ENCODE measurements around the gene RC3H1. TPM values are rescaled to one million over a fixed set of nuclear protein-coding genes. Genes with fewer than 3 reads are reported as not detected.

The RC3H1 gene
- total and polyA plus RNA-seq, 9 of the 15 experiments (the other 6 are each of a cell fraction or from before 2014, with no cell fraction given): 2.4 to 31.7 (median 12.4) TPM

DNA sequence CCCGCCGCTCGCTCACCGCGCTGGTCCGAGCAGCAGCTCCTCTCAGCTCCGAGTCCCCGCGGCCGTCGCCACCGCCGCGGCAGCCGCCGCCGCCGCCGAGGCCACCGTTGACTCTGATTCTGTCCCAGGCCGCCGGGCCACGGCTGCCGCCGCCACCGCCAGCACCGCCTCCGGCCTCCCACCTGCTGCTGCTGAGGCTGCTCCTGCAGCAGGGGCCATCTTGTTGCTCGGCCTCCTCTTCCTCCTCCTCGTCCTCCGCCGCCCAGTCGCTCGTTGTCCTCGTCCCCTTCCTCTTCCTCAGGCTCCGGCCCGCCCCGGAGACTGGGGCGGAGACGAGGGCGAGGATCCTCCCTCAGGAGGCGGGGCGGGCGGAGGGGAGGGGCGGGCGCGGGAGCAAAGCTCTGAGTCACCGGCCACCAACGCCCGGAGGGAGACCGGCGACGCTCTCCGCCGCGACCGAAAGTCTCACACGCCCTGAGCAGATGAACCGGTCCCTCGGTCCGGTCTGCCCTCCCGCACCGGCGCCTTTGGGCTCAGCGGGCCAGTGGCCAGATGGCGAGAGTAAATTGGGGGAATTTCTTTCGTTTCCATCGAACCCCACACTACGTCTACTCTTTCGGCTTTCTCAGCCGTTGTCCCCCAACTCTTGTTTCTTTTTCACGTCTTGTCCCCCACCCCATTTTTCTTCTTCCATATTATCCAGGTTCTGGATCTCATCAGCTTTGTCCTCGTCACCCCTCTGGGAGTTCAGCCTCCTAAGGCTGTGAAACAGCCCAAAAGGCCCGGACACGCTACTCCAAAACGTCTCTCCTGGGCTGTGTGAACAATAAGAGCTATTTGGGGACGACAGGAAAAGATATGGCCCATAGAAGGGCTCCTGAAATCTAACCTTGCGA lies at the start of gene RC3H1 (continued):
- TF ChIP-seq, protein P1, sequence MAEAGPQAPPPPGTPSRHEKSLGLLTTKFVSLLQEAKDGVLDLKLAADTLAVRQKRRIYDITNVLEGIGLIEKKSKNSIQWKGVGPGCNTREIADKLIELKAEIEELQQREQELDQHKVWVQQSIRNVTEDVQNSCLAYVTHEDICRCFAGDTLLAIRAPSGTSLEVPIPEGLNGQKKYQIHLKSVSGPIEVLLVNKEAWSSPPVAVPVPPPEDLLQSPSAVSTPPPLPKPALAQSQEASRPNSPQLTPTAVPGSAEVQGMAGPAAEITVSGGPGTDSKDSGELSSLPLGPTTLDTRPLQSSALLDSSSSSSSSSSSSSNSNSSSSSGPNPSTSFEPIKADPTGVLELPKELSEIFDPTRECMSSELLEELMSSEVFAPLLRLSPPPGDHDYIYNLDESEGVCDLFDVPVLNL (CRISPR knock-in tag; IDR thresholded peaks at IDR 0.05; ENCODE audit: low read depth): no peak
- TF ChIP-seq ZNF133 (CRISPR knock-in tag; IDR thresholded peaks at IDR 0.05) (no peak), KAT8 (IDR thresholded peaks at IDR 0.05; ENCODE audit: low read depth) (no peak; the same call in 1 of the 2 replicates), SRF (CRISPR knock-in tag; IDR thresholded peaks at IDR 0.05) (peak in 1 of 2 experiments; percentile 63; a peak in 1 of 4 replicates), ZNF274 (IDR thresholded peaks at IDR 0.05; ENCODE audit: borderline replicate concordance, low read depth, low read length) (no peak), ZNF586 (CRISPR knock-in tag; conservative IDR thresholded peaks at IDR 0.05) (no peak), HEY1 (CRISPR knock-in tag; IDR thresholded peaks at IDR 0.05; ENCODE audit: borderline replicate concordance) (no peak), FOXP1 (CRISPR knock-in tag; IDR thresholded peaks at IDR 0.05) (peak; percentile 68), ZNF764 (CRISPR knock-in tag; IDR thresholded peaks at IDR 0.05; ENCODE audit: low read depth) (no peak), RHOXF2B (CRISPR knock-in tag; conservative IDR thresholded peaks at IDR 0.05) (no peak), BHLHE40 (IDR thresholded peaks at IDR 0.05; ENCODE audit: low read length) (0 out of 2 replicates have a peak, but pooled peaks have one; percentile 2), DPF2 (IDR thresholded peaks at IDR 0.05) (peak; percentile 84), ATF1 (CRISPR knock-in tag; IDR thresholded peaks at IDR 0.05) (no peak), ATF1 (tag; IDR thresholded peaks at IDR 0.05) (peak; percentile 46), PHB2 (IDR thresholded peaks at IDR 0.05; ENCODE audit: low read depth) (no peak), SMAD1 (IDR thresholded peaks at IDR 0.05; ENCODE audit: low read depth, low read length, partially characterized antibody) (peak; percentile 87), SMC3 (conservative IDR thresholded peaks at IDR 0.05; ENCODE audit: insufficient read depth, low read depth, low read length) (no peak), SNRNP70 (optimal IDR thresholded peaks at IDR 0.05; ENCODE audit: low read depth, low read length) (no peak), ARID1B (IDR thresholded peaks at IDR 0.05) (peak; percentile 71)
- TF ChIP-seq, protein P2, sequence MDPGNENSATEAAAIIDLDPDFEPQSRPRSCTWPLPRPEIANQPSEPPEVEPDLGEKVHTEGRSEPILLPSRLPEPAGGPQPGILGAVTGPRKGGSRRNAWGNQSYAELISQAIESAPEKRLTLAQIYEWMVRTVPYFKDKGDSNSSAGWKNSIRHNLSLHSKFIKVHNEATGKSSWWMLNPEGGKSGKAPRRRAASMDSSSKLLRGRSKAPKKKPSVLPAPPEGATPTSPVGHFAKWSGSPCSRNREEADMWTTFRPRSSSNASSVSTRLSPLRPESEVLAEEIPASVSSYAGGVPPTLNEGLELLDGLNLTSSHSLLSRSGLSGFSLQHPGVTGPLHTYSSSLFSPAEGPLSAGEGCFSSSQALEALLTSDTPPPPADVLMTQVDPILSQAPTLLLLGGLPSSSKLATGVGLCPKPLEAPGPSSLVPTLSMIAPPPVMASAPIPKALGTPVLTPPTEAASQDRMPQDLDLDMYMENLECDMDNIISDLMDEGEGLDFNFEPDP (CRISPR knock-in tag; IDR thresholded peaks at IDR 0.05): no peak
- TF ChIP-seq, protein P3, sequence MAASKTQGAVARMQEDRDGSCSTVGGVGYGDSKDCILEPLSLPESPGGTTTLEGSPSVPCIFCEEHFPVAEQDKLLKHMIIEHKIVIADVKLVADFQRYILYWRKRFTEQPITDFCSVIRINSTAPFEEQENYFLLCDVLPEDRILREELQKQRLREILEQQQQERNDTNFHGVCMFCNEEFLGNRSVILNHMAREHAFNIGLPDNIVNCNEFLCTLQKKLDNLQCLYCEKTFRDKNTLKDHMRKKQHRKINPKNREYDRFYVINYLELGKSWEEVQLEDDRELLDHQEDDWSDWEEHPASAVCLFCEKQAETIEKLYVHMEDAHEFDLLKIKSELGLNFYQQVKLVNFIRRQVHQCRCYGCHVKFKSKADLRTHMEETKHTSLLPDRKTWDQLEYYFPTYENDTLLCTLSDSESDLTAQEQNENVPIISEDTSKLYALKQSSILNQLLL (CRISPR knock-in tag; IDR thresholded peaks at IDR 0.05; ENCODE audit: borderline replicate concordance): no peak
- TF ChIP-seq, protein P4, sequence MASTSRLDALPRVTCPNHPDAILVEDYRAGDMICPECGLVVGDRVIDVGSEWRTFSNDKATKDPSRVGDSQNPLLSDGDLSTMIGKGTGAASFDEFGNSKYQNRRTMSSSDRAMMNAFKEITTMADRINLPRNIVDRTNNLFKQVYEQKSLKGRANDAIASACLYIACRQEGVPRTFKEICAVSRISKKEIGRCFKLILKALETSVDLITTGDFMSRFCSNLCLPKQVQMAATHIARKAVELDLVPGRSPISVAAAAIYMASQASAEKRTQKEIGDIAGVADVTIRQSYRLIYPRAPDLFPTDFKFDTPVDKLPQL (IDR thresholded peaks at IDR 0.05; ENCODE audit: extremely low read depth, insufficient read length): peak; percentile 55
- TF ChIP-seq, protein P5, sequence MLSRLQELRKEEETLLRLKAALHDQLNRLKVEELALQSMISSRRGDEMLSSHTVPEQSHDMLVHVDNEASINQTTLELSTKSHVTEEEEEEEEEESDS (CRISPR knock-in tag; IDR thresholded peaks at IDR 0.05): no peak
- TF ChIP-seq, protein P6, sequence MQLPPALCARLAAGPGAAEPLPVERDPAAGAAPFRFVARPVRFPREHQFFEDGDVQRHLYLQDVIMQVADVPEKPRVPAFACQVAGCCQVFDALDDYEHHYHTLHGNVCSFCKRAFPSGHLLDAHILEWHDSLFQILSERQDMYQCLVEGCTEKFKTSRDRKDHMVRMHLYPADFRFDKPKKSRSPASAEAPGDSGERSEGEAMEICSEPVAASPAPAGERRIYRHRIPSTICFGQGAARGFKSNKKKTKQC (CRISPR knock-in tag; IDR thresholded peaks at IDR 0.05): peak; percentile 67; the same call in 1 of the 2 replicates

All from K562 (cell line).